Neural cell (in vitro differentiated cells): ENCODE measurements around the gene KRTAP2-4.

Experiments
- CTCF ChIP-seq: fragments of 450-650 bp; IDR thresholded peaks from 2 replicates; pipeline ENCODE4 v1.5.1; 2014; ENCODE audit warnings: antibody characterized with exemption, mild to moderate bottlenecking, moderate library complexity; ENCODE audit not compliant: poor library complexity, severe bottlenecking
- EP300 ChIP-seq: fragments of 450-650 bp; conservative IDR thresholded peaks from 2 replicates; pipeline ENCODE4 v1.6.1; 2014; ENCODE audit warnings: antibody characterized with exemption, mild to moderate bottlenecking, moderate library complexity; ENCODE audit not compliant: poor library complexity, severe bottlenecking
- EZH2 ChIP-seq: fragments of 200-600, 300-800 bp; shearing (Covaris generic), sonication (generic); IDR thresholded peaks from 2 replicates; pipeline ENCODE4 v1.6.1; 2014; ENCODE audit warnings: antibody characterized with exemption, low read length, borderline replicate concordance, mild to moderate bottlenecking; ENCODE audit not compliant: insufficient read depth, poor library complexity, severe bottlenecking
- MXI1 ChIP-seq: fragments of 450-650 bp; conservative IDR thresholded peaks from 2 replicates; pipeline ENCODE4 v1.6.1; 2014; ENCODE audit warnings: antibody characterized with exemption, mild to moderate bottlenecking; ENCODE audit not compliant: poor library complexity, severe bottlenecking
- POLR2AphosphoS5 ChIP-seq: IDR thresholded peaks from 2 replicates; pipeline ENCODE4 v1.6.1; 2012
- RAD21 ChIP-seq: fragments of 450-650 bp; conservative IDR thresholded peaks from 2 replicates; pipeline ENCODE4 v1.6.1; 2014; ENCODE audit warnings: antibody characterized with exemption, mild to moderate bottlenecking, moderate library complexity
- REST ChIP-seq: IDR thresholded peaks from 2 replicates; pipeline ENCODE4 v1.6.1; 2012; ENCODE audit warnings: borderline replicate concordance
- SMC3 ChIP-seq: fragments of 450-650 bp; conservative IDR thresholded peaks from 2 replicates; pipeline ENCODE4 v1.6.1; 2014; ENCODE audit warnings: antibody characterized with exemption, mild to moderate bottlenecking, moderate library complexity; ENCODE audit not compliant: poor library complexity

GRCh38 chr17:41058741-41059140 lies 6.9 kb downstream of the KRTAP2-4 start:
- TF ChIP-seq SMC3 (no peak), CTCF (no peak), REST (no peak), EZH2 (no peak), MXI1 (no peak), POLR2AphosphoS5 (no peak), EP300 (no peak), RAD21 (no peak)
